Astrocyte of the cerebellum (primary cell): ENCODE results near the gene DSG2.

ENCODE experiments used
- DNase-seq: peaks from one replicate; pipeline ENCODE4 v3.0.0-alpha.2; 2011; ENCODE audit warnings: low read depth
- H3K4me3 ChIP-seq: 2 replicates; pipeline ENCODE4 v1.5.1; 2011; ENCODE audit warnings: mild to moderate bottlenecking, low read depth, low read length, moderate library complexity
- in situ Hi-C: cut with HindIII; loops from 2 replicates; pipeline ENCODE4 v1.10.0; 2017; ENCODE audit warnings: low sequenced_read_pairs
- TF ChIP-seq, protein P1 (sequence below): IDR thresholded peaks from 2 replicates; pipeline ENCODE4 v1.5.1; 2012; ENCODE audit warnings: low read length, low read depth, moderate library complexity, mild to moderate bottlenecking; ENCODE audit errors: missing control alignments

The DSG2 gene

DNA sequence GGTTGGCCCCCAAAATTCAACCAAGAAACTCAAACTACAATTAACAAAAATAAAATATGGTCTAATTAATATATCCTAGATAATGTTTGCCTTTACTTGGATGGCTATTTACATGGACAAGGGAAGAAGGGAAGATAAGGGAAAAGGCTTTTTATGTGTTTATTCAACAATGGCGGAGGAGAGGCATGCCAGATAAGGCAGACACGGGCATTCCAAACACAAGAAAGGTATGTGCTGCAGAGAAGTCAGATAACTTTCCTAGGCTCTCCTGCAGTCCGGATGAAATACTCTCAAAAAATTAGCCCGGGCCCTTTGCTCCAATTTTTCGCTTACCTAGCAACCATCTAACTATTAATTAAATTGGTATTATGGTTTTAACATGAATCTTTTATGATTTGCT is 88.6 kb downstream of the DSG2 start:
- in situ Hi-C loops = no loop called here
- TF ChIP-seq, protein P1, sequence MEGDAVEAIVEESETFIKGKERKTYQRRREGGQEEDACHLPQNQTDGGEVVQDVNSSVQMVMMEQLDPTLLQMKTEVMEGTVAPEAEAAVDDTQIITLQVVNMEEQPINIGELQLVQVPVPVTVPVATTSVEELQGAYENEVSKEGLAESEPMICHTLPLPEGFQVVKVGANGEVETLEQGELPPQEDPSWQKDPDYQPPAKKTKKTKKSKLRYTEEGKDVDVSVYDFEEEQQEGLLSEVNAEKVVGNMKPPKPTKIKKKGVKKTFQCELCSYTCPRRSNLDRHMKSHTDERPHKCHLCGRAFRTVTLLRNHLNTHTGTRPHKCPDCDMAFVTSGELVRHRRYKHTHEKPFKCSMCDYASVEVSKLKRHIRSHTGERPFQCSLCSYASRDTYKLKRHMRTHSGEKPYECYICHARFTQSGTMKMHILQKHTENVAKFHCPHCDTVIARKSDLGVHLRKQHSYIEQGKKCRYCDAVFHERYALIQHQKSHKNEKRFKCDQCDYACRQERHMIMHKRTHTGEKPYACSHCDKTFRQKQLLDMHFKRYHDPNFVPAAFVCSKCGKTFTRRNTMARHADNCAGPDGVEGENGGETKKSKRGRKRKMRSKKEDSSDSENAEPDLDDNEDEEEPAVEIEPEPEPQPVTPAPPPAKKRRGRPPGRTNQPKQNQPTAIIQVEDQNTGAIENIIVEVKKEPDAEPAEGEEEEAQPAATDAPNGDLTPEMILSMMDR = no peak
- no peak overlapping the region for H3K4me3 ChIP-seq
- DNase-seq = no peak

DNA sequence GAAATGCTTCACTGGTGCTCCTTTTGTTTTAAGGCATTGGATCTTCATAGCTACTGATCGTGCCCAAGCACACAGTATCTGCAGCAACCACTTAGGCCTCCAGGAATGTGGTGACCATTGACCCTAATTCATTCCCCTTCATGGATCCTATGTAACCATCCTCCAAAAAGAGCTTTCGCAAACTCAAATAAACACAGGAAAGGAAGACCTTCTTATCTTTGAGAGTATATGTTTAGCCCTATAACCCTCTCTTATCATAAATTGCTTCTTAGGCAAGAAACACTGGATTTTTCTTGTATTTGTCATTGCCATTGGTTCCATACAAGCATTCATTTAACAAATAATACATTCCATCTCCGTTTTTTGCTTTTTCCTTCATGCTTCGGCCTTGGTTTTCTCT is 89.6 kb downstream of the DSG2 start:
- in situ Hi-C loops = no loop called here
- TF ChIP-seq, protein P1 = no peak

GRCh38 chr18:31590570-31590969 is 92.6 kb downstream of the DSG2 start:
- TF ChIP-seq, protein P1 = no peak
- in situ Hi-C loops = no loop called here

More for the DNA sequence above, 89.6 kb downstream of the DSG2 start:
- no peak overlapping the region for H3K4me3 ChIP-seq
- no peak for DNase-seq

GRCh38 chr18:31591113-31591512 is 93.1 kb downstream of the DSG2 start:
- TF ChIP-seq, protein P1 = no peak
- no peak for DNase-seq
- no peak overlapping the region for H3K4me3 ChIP-seq
- in situ Hi-C loops = no loop called here

More at GRCh38 chr18:31590570-31590969, 92.6 kb downstream of the DSG2 start:
- no peak for DNase-seq
- no peak overlapping the region for H3K4me3 ChIP-seq

DNA sequence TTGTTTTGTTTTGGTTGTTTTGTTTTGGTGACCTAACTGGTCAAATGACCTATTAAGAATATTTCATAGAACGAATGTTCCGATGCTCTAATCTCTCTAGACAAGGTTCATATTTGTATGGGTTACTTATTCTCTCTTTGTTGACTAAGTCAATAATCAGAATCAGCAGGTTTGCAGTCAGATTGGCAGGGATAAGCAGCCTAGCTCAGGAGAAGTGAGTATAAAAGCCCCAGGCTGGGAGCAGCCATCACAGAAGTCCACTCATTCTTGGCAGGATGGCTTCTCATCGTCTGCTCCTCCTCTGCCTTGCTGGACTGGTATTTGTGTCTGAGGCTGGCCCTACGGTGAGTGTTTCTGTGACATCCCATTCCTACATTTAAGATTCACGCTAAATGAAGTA is 93.7 kb downstream of the DSG2 start, which contains the start of gene TTR:
Gene TTR, plus strand, starts transcription at position 250 of the 400 bp plus-strand sequence. Its CDS starts 26 bp downstream, at position 276.
- in situ Hi-C loops = no loop called here
- no peak for DNase-seq
- TF ChIP-seq, protein P1 = no peak
- no peak within 1 kb of the TSS for H3K4me3 ChIP-seq

DNA sequence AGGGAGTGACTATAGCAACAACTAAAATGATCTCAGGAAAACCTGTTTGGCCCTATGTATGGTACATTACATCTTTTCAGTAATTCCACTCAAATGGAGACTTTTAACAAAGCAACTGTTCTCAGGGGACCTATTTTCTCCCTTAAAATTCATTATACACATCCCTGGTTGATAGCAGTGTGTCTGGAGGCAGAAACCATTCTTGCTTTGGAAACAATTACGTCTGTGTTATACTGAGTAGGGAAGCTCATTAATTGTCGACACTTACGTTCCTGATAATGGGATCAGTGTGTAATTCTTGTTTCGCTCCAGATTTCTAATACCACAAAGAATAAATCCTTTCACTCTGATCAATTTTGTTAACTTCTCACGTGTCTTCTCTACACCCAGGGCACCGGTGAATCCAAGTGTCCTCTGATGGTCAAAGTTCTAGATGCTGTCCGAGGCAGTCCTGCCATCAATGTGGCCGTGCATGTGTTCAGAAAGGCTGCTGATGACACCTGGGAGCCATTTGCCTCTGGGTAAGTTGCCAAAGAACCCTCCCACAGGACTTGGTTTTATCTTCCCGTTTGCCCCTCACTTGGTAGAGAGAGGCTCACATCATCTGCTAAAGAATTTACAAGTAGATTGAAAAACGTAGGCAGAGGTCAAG is 94.7 kb downstream of the DSG2 start:
- DNase-seq = no peak
- no peak overlapping the region for H3K4me3 ChIP-seq
- TF ChIP-seq, protein P1 = no peak
- in situ Hi-C loops = no loop called here
